ENCODE results near the gene PRR5L.

DNA sequence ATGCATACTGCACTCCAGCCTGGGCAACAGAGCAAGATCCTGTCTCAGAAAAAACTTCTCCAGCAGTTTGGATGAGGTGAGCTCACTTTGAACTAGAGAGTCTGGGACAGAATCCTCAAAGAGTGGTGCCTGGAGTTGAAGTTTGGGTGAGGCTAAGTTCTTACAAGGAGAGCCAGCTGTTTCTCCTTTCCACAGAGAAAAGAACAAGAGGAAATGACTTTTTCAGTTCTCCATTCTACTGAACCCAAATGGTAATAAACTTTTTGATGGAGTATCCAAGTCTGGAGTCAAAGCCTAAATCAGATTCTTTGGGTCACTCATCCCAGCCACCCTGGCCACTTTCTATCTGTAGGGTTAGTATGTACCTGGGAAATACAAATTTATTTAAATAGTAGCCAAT, 111.3 kb downstream of the PRR5L start:
- TF ChIP-seq, protein P1, sequence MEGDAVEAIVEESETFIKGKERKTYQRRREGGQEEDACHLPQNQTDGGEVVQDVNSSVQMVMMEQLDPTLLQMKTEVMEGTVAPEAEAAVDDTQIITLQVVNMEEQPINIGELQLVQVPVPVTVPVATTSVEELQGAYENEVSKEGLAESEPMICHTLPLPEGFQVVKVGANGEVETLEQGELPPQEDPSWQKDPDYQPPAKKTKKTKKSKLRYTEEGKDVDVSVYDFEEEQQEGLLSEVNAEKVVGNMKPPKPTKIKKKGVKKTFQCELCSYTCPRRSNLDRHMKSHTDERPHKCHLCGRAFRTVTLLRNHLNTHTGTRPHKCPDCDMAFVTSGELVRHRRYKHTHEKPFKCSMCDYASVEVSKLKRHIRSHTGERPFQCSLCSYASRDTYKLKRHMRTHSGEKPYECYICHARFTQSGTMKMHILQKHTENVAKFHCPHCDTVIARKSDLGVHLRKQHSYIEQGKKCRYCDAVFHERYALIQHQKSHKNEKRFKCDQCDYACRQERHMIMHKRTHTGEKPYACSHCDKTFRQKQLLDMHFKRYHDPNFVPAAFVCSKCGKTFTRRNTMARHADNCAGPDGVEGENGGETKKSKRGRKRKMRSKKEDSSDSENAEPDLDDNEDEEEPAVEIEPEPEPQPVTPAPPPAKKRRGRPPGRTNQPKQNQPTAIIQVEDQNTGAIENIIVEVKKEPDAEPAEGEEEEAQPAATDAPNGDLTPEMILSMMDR (IDR thresholded peaks at IDR 0.05), result no peak
- TF ChIP-seq POLR2A (IDR thresholded peaks at IDR 0.05), result no peak

All from ovary (tissue), 3 donors.